ENCODE data around the gene VSIG8.

VSIG8 gene

DNA sequence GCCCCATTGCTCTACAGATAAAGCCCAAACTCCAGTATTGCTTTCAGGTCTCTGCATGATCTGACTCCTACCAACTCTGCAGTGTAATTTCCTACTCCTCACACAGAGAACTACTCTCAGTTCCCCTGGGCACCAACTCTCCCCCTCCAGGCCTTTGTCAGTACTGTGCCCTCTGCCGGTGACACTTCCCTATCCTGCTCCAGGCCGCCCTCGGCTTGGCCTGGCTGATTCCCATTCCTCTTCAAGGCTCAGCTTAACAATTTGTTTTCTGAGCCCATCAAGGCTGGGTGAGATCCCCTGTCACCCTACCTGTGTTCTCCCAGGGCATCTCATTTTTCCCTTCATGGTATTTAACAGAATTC, 33.2 kb downstream of the VSIG8 start:
- DNase-seq (ENCODE audit: low spot score), result peak; percentile 12

DNA sequence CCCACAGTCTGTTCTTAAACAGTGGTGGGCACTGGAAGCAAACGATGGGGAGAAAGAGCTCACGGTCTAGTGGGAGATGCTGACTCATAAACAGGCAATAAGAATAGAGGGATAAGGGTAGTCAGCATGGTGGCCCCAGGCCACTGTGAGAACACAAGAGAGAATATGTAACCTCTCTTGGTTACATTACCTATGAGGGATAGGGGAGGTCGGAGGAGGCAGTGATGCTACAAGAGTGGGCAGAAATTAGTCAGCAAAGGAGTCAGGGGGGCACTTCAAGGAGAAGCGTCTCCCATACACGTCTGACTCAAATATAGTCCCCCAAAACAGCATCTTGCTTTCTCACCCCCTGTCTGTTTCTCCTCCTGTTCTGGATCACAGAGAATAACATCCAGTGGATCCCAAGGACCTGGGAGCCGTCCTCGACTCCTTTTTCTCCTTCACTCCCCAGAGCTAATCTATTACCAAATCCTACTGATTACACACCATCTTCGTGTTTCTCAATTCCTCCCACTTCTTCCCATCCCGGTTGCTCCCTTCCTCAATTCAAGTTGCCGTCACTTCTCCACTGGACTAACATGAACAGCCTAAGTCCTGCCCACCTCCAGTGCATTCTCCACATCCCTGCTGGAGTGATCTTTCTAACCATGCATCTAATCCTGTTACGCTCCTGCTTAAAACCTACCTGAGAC, 33.7 kb downstream of the VSIG8 start:
- no peak for DNase-seq (ENCODE audit: low spot score)

DNA sequence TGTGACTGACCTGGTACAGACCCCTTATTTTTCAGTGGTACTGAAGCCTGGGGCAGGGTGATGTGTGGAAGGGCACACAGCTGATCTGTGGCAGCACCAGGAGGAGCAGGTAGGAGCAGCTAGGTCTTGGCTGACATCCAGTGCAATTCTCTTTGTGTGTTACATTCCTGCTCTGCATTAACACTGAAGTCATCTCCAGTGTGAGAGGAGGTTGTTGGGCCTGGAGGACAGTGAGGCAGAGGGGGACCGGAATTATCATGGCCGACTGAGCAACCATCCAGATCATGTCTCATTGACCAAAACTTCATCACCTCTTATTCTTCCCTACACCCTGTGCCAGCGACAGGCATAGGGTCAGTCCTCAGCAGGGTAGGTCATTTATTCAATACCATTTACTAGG, 34.3 kb downstream of the VSIG8 start:
- no peak for DNase-seq (ENCODE audit: low spot score)

DNA sequence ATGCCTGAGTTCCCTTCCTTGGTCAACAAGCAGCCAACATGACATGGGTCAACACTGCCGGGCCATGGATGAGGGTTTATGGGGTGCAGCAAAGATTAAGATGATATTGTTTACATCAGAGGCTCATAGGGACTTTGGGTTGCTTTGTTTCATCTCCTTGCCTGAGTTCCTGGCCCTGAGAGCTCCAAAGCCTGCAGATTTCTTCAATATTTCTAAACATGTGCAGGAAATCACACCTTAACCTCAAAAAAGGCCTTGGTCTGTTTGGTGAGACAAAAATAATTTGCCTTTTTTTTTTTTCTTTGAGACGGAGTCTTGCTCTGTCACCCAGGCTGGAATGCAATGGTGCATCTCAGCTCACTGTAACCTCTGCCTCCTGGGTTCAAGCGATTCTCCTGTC, 34.9 kb downstream of the VSIG8 start:
- no peak for DNase-seq (ENCODE audit: low spot score)

DNA sequence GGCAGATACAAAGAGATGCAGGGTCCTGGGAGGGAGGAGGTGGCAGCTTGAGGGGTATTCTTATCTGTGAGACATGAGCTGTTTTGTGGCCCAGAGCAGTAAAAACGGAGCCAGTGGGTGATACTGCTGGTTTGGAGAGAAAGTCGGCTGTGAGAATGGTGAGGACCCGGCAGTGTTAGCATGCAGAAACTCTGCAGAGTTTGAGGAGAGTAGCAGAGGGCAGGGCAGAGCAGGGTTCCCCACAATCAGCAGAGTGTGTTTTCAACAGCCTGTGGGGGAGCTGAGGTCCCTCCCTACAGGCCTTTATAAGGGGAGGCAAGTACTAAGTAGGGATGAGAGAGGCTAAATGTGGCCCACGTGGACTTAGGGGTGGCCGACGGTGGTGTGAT, 35.4 kb downstream of the VSIG8 start:
- no peak for DNase-seq (ENCODE audit: low spot score)

DNA sequence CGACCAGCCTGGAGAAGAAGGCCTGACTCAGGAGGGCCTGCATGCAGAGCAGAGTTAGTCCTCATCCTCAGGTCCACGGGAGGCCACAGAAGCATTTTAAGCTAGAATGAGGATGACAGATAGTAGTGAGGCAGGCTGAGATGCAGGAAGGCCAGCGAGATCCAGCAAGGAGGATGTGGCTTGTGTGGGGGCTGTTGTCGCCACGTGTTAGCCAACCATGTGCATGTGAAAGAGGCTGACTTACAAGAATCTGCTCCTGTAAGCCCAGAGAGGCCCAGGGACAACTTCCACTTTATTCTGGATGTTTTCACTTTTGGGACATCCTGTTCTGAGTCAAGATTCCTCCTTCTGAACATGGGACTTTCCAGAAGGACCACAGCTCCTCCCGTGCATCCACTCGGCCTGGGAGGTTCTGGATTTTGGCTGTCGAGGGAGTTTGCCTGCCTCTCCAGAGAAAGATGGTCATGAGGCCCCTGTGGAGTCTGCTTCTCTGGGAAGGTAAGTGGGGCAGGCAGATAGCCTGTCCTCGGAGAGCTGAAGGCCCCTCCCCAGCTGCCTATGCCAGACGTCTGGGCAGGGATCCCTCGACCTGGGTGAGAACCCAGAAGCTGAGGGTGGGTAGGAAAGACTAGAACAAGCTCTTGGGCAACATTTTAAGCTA, 35.9 kb downstream of the VSIG8 start, which contains the start of gene SLAMF8:
TSS of gene SLAMF8 (plus strand) at position 433 of the 661 bp plus-strand sequence. CDS start at position 459, 26 bp downstream.
- DNase-seq (ENCODE audit: low spot score), result no peak

DNA sequence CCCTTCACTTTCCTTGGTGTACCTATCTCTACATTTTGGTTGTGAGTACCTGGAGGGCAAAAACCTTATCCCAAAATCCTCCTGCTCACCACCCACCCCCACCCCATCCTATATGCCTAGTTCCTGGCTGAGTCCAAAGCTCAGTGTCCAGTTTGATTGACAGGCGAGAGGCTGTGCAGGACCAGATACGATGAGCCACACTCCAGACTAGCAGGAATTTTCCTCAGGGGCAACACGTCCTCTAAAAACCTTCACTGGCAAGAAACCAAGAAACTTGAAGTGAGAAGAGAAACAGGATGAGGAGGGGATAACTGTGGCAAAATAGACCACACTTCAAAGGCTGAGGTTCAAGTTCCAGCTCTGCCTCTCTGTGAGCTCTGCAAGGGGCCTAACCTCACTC, 36.9 kb downstream of the VSIG8 start:
- no peak for DNase-seq (ENCODE audit: low spot score)

DNA sequence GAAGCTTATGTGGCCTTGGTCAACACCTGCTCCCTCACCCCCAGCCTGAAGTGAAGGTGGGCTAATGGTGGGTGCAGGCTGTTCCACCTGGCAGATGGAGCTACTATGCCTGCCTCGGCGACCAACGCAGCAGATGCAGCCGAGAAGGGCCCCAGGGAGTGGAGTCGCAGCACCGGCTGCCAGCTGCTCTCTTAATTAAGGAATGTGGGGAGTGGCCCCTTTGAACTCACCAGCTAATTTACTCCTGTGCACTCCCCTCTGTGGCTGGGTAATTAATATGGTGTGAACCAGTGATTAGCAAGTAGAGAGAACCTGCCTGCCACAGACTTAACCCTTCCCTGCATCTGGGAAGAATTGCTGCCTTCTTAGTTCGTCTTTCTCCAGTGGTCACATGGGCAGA, 39.1 kb downstream of the VSIG8 start:
- no peak for DNase-seq (ENCODE audit: low spot score)

DNA sequence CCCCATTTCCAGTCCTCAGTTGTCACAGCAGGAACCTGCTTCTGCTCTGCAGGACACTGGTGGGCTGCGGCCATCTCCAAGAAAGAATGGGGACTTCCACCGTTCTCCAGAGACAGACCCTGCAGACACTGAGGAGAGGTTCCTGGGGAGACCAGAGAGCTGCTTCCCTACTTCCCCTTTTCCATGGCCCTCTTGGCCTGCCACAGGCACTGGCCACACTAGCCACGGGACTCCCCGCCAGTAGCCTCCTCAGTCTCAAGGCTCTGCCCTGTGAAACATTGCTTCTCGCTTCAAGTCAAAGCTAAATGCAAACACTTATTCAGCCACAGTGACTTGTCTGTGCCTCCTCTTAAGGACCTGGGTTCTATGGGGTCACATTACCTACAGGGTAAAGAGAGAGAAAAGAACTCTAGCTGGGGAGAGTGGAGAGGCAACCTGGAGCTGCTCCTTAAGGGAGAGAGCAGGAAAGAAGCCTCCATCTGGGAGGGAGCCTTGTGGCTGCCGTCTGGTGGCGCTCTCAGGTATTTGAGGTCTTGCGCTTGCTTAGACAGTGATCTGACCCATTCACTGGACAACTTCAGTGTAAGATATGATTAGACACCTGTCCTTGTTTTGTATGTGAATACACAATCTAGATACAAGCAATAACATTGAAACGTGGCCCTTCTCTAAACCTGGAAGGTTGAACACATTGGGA, 41.1 kb downstream of the VSIG8 start:
- peak; percentile 68 for DNase-seq (ENCODE audit: low spot score)

DNA sequence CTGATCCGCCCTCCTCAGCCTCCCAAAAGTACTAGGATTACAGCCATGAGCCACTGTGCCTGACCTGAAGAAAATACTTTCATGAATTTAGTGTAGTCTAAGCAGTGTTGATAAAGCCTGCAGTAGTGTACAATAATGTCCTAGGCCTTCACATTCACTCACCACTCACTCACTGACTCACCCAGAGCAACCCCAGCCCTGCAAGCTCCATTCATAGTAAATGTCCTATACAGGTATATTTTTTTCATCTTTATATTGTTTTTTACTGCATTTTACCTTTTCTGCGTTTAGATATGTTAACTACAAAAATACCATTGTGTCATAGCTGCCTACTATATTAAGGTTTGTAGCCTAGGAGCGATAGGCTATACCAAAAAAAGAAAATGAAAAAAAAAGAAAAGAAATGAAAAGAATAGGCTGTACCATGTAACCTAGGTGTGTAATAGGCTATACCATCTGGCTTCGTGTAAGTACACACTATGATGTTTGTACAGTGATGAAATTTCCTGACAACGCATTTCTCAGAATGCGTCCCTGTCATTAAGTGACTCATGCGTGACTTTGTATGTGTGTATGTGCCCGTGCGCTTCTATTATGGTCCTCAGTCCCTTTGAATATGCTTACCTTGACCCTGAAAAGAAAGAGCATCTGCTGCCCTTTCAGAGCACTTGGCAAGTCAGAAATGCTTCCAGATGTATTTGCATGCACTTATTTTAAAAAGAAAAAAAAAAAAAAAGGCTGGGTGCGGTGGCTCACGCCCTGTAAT, 45.0 kb downstream of the VSIG8 start:
- DNase-seq (ENCODE audit: low spot score), result no peak

DNA sequence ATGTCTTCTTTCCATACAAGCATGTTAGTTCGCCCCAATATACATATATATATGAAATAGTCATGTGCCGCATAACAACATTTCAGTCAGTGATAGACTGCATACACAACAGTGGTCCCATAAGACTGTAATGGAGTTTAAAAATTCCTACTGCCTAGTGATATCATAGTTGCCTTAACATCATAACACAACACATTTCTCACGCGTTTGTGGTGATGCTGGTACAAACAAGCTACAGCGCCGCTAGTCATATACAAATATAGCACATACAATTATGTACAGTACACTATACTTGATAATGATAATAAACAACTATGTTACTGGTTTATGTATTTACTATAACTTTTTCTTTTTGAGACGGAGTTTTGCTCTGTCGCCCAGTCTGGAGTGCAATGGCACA, 46.5 kb downstream of the VSIG8 start:
- DNase-seq (ENCODE audit: low spot score), result no peak

DNA sequence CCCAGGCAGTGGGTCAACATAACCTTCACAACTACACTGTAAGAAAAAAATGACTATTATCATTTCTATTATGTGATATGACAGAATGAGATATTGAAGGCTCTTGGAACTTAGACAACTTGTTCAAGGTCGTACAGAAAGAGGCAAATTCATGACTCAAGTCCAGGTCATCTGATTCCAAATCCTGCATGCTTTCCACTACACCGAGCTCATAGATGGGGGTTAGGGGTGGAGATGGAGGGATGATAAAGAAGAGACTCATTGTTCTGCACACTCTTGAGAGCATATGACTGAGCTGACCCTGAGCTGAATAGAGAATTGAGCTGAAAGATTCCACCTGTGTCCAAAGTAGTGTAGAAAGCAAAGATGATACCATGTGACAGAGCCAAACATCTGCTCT, 57.5 kb downstream of the VSIG8 start:
- no peak for DNase-seq (ENCODE audit: low spot score)
